DOHH2 (cell line): ENCODE results near the gene SH3GL1.
"Not testable (repeated sequence)": the region's sequence is repeated elsewhere in the genome, so short reads cannot be mapped to it uniquely, and the experiment has no call there.

Experiments used
- H3F3A ChIP-seq: fragments of 200-600 bp; sonication (generic), shearing (Covaris generic); 2 replicates; pipeline ENCODE4 v1.6.0; 2016; ENCODE audit warnings: antibody characterized with exemption, mild to moderate bottlenecking; ENCODE audit not compliant: control insufficient read depth, insufficient read depth
- H3K27ac ChIP-seq: fragments of 200-600 bp; sonication (generic); 2 replicates; pipeline ENCODE4 v1.5.1; 2014; ENCODE audit warnings: low read depth, mild to moderate bottlenecking, low read length, moderate library complexity
- H3K27me3 ChIP-seq: fragments of 200-600 bp; sonication (generic); 2 replicates; pipeline ENCODE4 v1.6.1; 2014; ENCODE audit warnings: mild to moderate bottlenecking, low read length, mixed read lengths; ENCODE audit not compliant: control insufficient read depth
- H3K36me3 ChIP-seq: fragments of 200-600 bp; sonication (generic); 2 replicates; pipeline ENCODE4 v1.6.1; 2014; ENCODE audit warnings: mild to moderate bottlenecking, low read length, moderate library complexity, mixed read lengths; ENCODE audit not compliant: control insufficient read depth
- H3K4me1 ChIP-seq: fragments of 200-600 bp; sonication (generic); 2 replicates; pipeline ENCODE4 v1.6.1; 2014; ENCODE audit warnings: mild to moderate bottlenecking, low read length, mixed read lengths; ENCODE audit not compliant: control insufficient read depth
- H3K4me2 ChIP-seq: fragments of 200-600 bp; sonication (generic); 2 replicates; pipeline ENCODE4 v1.6.0; 2014; ENCODE audit warnings: mild to moderate bottlenecking, low read length, moderate library complexity
- H3K4me3 ChIP-seq: fragments of 200-600 bp; sonication (generic); 2 replicates; pipeline ENCODE4 v1.5.1; 2014; ENCODE audit warnings: mild to moderate bottlenecking, low read length, mixed read lengths
- H3K79me2 ChIP-seq: fragments of 200-600 bp; sonication (generic); 2 replicates; pipeline ENCODE4 v1.6.1; 2014; ENCODE audit warnings: mild to moderate bottlenecking, low read length, mixed read lengths; ENCODE audit not compliant: control insufficient read depth
- H3K9me2 ChIP-seq: fragments of 200-600 bp; sonication (generic); replicated peaks from 2 replicates; pipeline ENCODE4 v1.6.1; 2014; ENCODE audit warnings: mild to moderate bottlenecking, low read length, mixed read lengths; ENCODE audit not compliant: control insufficient read depth
- H3K9me3 ChIP-seq: fragments of 200-600 bp; sonication (generic); 2 replicates; pipeline ENCODE4 v1.6.1; 2014; ENCODE audit warnings: antibody characterized with exemption, low read length, mixed read lengths; ENCODE audit not compliant: control insufficient read depth, insufficient read depth
- H4K20me1 ChIP-seq: fragments of 200-600 bp; sonication (generic); 2 replicates; pipeline ENCODE4 v1.6.0; 2014; ENCODE audit warnings: low read depth, mild to moderate bottlenecking, antibody characterized with exemption, low read length, moderate library complexity; ENCODE audit not compliant: control insufficient read depth, insufficient read depth
- CTCF ChIP-seq: fragments of 200-600 bp; sonication (generic); IDR thresholded peaks from one replicate; pipeline ENCODE4 v1.5.1; 2014; ENCODE audit warnings: antibody characterized with exemption, mild to moderate bottlenecking, low read depth, low read length; ENCODE audit not compliant: poor library complexity, severe bottlenecking
- EZH2phosphoT487 ChIP-seq: fragments of 200-600 bp; sonication (generic); IDR thresholded peaks from 2 replicates; pipeline ENCODE4 v1.6.1; 2017; ENCODE audit warnings: borderline replicate concordance, mild to moderate bottlenecking, antibody characterized with exemption, low read length, moderate library complexity, mixed read lengths

The SH3GL1 gene

DNA sequence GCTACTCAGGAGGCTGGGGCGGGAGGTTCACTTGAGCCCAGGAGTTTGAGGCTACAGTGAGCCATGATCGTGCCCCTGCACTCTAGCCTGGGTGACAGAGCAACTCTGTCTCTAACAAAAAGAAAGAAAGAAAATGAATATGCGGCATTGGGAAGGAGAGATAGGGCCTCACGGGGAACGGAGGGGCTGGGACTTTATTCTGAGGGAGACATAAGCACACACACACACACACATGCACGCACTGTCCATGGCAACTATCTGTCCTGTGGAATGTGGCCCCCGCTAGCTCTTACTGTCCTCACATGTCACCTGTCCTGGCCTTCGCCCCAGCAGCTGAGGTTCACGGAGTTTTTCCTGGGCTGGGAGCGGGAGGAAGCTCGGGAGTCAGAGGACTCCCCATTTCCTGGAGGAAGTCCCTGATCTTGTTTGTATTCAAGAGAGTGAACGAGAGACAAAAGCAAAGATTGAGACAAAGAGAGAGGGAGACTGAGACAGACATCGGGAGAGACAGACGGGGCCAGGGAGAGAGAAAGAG, 62.4 kb downstream of the SH3GL1 start:
- no peak overlapping the region for H3K27ac ChIP-seq
- no peaks in the 10 kb centered on the region for H3K36me3 ChIP-seq
- H3K4me2 ChIP-seq = peak overlapping the region; percentile 35
- H3F3A ChIP-seq = no peaks in the 10 kb centered on the region
- no peaks in the 10 kb centered on the region for H3K79me2 ChIP-seq
- H3K9me2 ChIP-seq = no peaks in the 10 kb centered on the region
- H3K27me3 ChIP-seq = no peaks in the 10 kb centered on the region
- no peaks in the 10 kb centered on the region for H4K20me1 ChIP-seq
- peak overlapping the region; percentile 13 for H3K4me3 ChIP-seq
- TF ChIP-seq CTCF = no peak
- no peak for TF ChIP-seq EZH2phosphoT487
- H3K4me1 ChIP-seq = peaks cover 16% of the 10 kb centered on the region
- no peaks in the 10 kb centered on the region for H3K9me3 ChIP-seq

DNA sequence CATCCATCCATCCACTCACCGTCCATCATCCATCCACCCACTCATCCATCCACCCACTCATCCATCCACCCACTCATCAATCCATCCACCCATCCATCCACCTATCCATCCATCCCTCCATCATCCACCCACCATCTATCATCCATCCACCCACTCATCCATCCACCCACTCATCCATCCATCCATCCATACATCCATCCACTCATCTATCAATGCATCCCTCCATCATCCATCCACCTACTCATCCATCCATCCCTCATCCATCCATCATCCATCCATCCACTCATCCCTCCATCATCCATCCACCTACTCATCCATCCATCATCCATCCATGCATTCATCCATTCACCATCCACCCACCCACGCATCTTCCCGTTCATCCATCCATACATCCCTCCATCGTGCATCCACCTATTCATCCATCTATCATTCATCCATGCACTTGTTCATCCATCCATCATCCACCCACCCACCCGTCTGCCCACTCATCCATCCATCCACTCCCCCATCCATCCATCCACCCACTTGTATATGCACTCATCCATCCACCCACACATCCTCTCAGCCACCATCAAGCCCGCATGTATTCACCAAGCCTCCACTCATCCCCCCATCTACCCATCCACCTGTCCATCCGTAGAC, 65.3 kb downstream of the SH3GL1 start:
- no peaks in the 10 kb centered on the region for H3K9me2 ChIP-seq
- no peaks in the 10 kb centered on the region for H3K36me3 ChIP-seq
- H3K79me2 ChIP-seq = no peaks in the 10 kb centered on the region
- no peaks in the 10 kb centered on the region for H4K20me1 ChIP-seq
- H3K4me2 ChIP-seq = no peak overlapping the region
- TF ChIP-seq CTCF (no peak), EZH2phosphoT487 (no peak)
- H3K4me1 ChIP-seq = peaks cover 11% of the 10 kb centered on the region
- no peak overlapping the region for H3K4me3 ChIP-seq
- no peaks in the 10 kb centered on the region for H3F3A ChIP-seq
- H3K27ac ChIP-seq = no peak overlapping the region
- H3K27me3 ChIP-seq = no peaks in the 10 kb centered on the region
- no peaks in the 10 kb centered on the region for H3K9me3 ChIP-seq

GRCh38 chr19:4329858-4330257, 70.5 kb downstream of the SH3GL1 start:
- no peak overlapping the region for H3K4me3 ChIP-seq
- H3K27me3 ChIP-seq = no peaks in the 10 kb centered on the region
- H3K36me3 ChIP-seq = no peaks in the 10 kb centered on the region
- no peaks in the 10 kb centered on the region for H3K4me1 ChIP-seq
- no peaks in the 10 kb centered on the region for H4K20me1 ChIP-seq
- no peak overlapping the region for H3K4me2 ChIP-seq
- no peaks in the 10 kb centered on the region for H3K9me2 ChIP-seq
- H3K9me3 ChIP-seq = no peaks in the 10 kb centered on the region
- TF ChIP-seq CTCF = no peak
- no peak for TF ChIP-seq EZH2phosphoT487
- no peaks in the 10 kb centered on the region for H3K79me2 ChIP-seq
- H3K27ac ChIP-seq = no peak overlapping the region
- no peaks in the 10 kb centered on the region for H3F3A ChIP-seq

- H4K20me1 ChIP-seq, H3K9me2 ChIP-seq, H3K79me2 ChIP-seq, H3K4me2 ChIP-seq, H3K27me3 ChIP-seq, H3K4me3 ChIP-seq, H3F3A ChIP-seq, H3K4me1 ChIP-seq, H3K36me3 ChIP-seq, H3K27ac ChIP-seq, H3K9me3 ChIP-seq: not testable (repeated sequence)
Observed at GRCh38 chr19:4328991-4329681, 71.2 kb downstream of the SH3GL1 start.
